GM19397 (cell line): ENCODE results near the gene BRK1.
A peak's percentile ranks its signal among the peaks of the same experiment; 100 is the strongest.
"Not testable (repeated sequence)": the region's sequence is repeated elsewhere in the genome, so short reads cannot be mapped to it uniquely, and the experiment has no call there.

Experiments
- ATAC-seq: cut with Tn5 transposase; IDR thresholded peaks from one replicate; pipeline ENCODE4 v1.9.1; 2021; ENCODE audit warnings: mild to moderate bottlenecking, moderate library complexity; ENCODE audit not compliant: unreplicated experiment

BRK1 gene

DNA sequence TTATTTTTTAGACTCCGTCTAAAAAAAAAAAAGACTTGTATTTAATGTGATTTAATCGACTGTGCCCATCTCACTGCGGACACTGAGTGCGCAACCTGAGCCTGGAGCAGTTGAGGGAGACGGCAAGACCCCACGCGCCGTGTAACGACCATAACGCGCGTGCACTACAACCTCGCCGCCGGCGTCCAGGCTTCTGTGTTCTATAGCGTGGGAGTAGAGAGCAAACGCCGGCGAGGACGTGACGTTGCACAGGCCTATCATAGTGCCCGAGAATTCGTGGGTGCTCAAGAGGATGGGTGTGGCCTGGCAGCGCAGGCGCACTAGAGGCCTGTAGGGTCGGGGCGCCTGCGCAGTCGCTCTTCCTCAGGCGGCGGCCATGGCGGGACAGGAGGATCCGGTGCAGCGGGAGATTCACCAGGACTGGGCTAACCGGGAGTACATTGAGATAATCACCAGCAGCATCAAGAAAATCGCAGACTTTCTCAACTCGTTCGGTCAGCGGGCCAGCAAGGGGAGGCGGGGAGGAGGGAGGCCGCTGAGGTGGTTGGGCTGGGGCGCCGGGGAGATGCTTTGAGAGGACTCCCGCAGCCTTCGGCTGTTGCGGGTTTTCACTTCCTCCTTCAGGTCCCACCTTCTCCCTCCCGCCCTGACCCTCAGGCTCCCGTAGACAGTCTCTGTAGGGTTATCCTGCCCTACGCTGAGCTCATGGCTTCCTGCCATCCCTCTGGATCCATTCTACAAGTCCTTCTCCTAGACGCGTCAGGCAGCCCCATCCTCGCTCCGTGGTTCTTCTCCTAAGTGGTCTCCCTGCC is at the start of gene BRK1:
TSS of gene BRK1 (plus strand) at position 350 of the 812 bp plus-strand sequence. CDS start at position 377, 27 bp downstream.
- ATAC-seq, result peak; percentile 92

GRCh38 chr3:10070077-10070476 is 45.4 kb upstream of the BRK1 start:
- not testable (repeated sequence) for ATAC-seq

GRCh38 chr3:10074666-10075065 is 40.8 kb upstream of the BRK1 start:
- no peak for ATAC-seq

- no peak for ATAC-seq
Measured at GRCh38 chr3:10081871-10082270, 33.6 kb upstream of the BRK1 start.

- no peak for ATAC-seq
Measured at GRCh38 chr3:10085738-10086137, 29.7 kb upstream of the BRK1 start.

DNA sequence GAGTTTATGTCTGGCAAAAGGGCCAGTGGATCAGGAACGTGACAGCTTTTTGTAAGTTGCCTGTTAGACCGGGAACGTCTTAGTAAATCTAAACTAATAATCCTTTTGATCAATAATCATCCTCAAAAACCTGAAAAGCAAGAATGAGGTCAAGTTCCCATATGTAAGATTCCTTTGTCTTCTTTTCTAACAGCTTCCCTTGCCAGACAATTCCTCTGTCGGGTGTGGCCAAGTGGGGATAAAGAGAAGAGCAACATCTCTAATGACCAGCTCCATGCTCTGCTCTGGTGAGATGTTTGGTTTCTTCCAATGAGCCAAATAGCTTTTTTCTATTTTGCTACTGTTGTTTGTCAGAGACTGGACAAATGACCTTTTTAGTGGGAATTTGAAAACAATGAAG is 27.2 kb upstream of the BRK1 start:
- ATAC-seq, result no peak

DNA sequence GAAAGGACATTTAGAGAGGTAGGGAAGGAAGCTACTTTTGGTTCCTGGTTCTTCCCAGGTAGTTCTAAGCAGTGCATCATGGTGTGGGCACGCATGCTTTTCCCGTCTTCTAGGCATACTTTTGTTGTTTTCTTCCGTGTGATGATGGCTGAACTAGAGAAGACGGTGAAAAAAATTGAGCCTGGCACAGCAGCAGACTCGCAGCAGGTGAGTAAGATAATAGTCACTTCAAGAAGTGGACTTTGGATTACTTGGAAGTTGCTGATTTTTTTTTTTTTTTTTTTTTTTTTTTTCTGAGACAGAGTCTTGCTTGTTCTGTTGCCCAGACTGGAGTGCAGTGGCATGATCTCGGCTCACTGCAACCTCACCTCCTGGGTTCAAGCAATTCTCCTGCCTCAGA is 25.3 kb upstream of the BRK1 start:
- ATAC-seq, result no peak

DNA sequence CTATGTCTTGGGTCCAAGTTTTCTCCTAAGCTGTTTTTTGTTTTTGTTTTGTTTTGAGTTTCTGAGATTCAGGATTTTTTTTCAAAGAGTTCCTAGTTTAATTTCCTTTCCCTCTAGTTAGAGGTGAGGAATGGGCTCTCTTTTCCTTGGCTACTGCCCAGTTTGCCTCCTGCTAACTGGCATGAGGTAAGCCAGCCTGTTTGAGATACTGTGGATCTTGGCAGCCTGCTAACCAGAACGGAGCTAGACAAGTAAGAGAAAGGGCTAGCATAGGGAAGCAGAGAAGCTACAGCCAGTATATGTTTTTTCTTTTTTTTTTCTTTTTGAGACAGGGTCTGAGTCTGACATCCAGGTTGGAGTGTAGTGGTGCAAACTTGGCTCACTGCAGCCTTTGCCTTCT is 24.7 kb upstream of the BRK1 start:
- not testable (repeated sequence) for ATAC-seq

DNA sequence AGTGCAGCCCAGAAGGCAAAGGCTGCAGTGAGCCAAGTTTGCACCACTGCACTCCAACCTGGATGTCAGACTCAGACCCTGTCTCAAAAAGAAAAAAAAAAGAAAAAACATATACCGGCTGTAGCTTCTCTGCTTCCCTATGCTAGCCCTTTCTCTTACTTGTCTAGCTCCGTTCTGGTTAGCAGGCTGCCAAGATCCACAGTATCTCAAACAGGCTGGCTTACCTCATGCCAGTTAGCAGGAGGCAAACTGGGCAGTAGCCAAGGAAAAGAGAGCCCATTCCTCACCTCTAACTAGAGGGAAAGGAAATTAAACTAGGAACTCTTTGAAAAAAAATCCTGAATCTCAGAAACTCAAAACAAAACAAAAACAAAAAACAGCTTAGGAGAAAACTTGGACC is 24.1 kb upstream of the BRK1 start:
- not testable (repeated sequence) for ATAC-seq

- ATAC-seq, result no peak
Measured at GRCh38 chr3:10093678-10094077, 21.8 kb upstream of the BRK1 start.

GRCh38 chr3:10099041-10099440 is 16.4 kb upstream of the BRK1 start:
- no peak for ATAC-seq

- ATAC-seq, result no peak
Measured at GRCh38 chr3:10106919-10107318, 8.6 kb upstream of the BRK1 start.

GRCh38 chr3:10108091-10108490 is 7.4 kb upstream of the BRK1 start, which contains the start of gene FANCD2OS:
Gene FANCD2OS (minus strand): TSS chr3:10108255. CDS start chr3:10104774, 3,481 bp downstream.
- ATAC-seq, result no peak

- ATAC-seq, result peak; percentile 16
Measured at GRCh38 chr3:10116138-10116460, 624 bp downstream of the BRK1 start.

DNA sequence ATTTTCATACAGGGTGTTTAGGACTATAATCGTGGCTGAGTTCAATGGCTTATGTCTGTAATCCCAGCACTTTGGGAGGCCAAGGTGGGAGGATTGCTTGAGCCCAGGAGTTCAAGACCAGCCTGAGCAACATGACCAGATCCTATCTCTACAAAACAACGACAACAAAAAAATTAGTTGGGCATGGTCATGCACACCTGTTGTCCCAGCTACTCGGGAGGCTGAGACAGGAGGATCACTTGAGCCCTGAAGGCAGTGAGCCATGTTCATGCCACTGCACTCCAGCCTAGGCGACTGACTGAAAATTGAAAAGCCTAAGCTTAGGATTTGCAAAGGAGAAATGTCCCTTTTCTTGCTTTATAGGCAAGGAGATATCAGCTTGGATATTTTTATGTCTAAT is 1.5 kb downstream of the BRK1 start:
- no peak for ATAC-seq

DNA sequence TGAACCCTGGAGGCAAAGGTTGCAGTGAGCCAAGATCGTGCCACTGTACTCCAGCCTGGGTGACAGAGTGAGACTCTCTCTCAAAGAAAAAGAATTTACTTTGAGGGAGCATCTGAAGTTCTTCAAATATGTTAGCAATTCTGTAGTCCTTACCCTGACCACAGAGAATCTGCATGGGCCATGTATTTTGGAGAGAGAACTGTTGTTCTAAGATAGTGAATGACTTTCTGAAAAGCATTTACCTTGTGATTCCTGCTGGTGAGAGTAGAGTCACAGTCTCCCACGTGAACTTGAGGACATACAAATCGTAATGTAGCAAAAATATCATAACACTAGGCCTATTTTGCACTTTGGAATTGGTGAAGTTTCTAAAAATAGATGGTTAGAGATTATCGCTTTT is 3.9 kb downstream of the BRK1 start:
- ATAC-seq, result no peak

DNA sequence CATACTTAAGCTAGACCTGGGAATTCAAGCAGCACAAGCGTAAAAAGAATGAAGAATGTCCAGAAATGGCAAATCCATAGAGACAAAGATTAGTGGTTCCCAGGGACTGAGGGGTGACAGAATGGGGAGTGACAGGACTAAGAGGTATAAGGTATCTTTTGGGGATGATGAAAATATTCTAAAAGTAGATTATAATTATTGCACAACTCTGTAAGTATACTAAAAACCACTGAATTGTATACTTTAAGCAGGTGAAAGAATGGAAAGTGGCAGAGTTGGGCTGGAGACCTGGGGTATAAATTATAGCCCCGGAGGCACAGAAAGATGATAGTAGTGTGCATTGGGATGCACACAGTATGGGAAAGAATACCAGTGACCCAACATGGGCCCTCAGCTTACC is 5.6 kb downstream of the BRK1 start:
- ATAC-seq, result no peak

GRCh38 chr3:10122724-10123123 is 7.2 kb downstream of the BRK1 start:
- ATAC-seq, result no peak

GRCh38 chr3:10135872-10136271 is 20.4 kb downstream of the BRK1 start:
- ATAC-seq, result not testable (repeated sequence)

DNA sequence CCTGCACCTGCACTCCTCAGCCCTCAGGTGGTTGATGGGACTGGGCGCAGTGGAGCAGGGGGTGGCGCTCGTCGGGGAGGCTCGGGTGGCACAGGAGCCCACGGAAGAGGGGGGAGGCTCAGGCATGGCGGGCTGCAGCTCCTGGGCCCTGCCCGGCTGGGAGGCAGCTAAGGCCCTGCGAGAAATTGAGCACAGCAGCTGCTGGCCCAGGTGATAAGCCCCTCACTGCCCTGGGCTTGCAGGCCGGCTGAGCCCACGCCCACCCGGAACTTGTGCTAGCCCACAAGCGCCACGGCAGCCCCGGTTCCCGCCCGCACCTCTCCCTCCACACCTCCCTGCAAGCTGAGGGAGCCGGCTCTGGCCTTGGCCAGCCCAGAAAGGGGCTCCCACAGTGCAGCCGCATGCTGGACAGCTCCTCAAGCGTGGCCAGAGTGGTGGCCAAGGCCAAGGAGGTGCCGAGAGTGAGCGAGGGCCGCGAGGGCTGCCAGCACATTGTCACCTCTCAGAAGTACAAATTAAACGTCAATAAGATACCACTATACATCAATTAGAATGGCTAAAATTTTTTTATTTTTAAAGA is 21.0 kb downstream of the BRK1 start:
- ATAC-seq, result no peak

DNA sequence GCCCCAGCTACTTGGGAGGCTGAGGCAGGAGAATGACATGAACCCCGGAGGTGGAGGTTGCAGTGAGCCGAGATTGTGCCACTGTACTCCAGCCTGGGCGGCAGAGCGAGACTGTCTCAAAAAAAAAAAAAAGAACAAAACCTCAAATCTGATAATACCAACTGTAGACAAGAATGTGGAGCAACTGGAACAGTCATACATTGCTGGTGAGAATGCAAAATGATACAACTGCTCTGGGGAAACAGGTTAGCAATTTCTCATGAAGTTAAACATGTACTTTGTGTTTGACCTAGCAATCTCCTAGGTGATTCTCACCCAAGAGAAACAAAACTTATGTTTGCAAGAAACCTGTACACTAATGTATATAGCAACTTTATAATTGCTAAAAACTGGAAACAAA is 21.7 kb downstream of the BRK1 start:
- no peak for ATAC-seq

DNA sequence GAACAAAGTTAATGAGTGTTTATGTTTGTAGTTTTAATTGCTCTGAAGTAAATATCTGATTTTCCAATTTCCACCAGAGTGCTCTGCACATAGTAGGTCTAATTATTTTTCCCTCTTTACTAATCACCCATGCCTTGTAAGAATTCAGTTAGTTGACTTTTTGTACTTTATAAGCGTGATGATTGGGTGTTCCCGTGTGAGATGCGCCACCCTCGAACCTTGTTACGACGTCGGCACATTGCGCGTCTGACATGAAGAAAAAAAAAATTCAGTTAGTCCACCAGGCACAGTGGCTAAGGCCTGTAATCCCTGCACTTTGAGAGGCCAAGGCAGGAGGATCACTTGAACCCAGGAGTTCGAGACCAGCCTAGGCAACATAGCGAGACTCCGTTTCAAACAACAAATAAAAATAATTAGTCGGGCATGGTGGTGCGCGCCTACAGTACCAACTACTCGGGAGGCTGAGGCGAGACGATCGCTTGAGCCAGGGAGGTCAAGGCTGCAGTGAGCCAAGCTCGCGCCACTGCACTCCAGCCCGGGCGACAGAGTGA is 25.6 kb downstream of the BRK1 start:
- ATAC-seq, result no peak
